GM21515 (cell line): ENCODE data around the gene CYP11A1.

ENCODE experiments used
- ATAC-seq: cut with Tn5 transposase; IDR thresholded peaks from one replicate; pipeline ENCODE4 v1.9.1; 2021; ENCODE audit not compliant: unreplicated experiment

Gene CYP11A1

DNA sequence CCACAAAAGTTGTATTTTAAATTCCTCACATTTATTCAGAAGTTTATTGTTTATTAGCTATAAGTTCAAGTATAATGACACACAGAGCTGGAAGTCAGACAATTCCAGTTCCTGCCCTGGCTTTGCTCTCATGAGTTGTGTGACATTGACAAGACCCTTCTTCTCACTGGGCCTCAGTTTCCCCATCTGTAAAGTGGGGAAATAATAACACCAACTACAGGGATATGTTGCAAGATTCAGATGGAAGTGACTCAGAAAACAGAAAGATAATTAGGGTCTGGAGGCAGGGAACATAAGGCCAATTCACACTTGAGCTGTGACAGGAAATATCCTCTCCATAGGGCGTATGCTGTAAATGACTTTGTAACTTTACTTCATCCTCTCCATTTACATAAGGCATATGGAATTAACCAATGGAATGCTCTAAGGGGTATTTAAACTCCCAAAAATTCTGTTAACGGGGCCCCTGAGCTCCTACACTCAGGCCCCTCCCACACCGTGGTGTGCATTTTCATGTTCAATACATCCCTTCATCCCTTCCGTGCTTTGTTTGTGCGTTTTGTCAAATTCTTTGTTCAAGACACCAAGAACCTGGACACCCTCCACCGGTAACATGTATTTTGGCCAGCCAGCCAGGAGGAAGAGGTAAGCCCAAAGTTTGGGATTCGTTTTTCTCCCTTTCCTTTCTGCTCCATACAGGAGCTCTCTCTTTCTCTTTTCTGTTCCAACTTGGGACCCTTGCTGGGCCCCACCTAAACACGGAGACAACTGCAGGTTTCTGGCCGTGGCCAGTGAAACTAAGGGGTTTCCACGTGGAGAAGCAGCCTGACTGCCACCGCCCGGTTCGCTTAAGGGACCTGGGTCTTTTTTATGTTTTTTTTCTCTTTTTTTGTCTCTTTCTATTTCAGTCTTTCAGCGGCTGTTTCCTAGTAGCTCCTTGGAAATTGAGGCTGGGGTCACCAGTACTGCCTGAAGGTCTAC lies 16.9 kb downstream of the CYP11A1 start:
- ATAC-seq: no peak

DNA sequence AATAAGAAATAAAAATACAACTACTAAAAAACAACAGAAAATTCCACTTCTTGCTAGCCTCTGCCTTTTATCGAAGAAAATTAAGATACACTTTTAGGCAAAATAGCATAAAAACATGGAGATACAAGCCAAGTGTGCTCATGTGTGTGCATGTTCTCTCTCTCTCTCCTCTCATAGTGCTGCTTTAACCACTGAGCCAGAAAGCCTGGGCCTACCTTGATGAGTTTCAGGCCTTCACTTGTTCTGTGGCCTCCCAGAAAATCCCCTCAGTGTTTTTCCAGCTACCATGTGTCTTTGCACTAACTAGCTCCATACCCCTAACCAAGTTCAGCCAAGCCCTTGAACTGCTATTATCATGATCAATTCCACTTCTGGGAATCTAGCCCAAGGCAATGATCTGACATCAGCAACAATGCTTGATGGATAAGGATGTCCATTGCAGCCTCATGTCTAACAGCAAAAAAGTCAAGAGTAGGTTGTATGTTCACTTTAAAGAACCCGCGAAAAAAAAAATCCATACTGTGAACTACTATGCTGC lies 18.1 kb downstream of the CYP11A1 start:
- ATAC-seq: no peak

DNA sequence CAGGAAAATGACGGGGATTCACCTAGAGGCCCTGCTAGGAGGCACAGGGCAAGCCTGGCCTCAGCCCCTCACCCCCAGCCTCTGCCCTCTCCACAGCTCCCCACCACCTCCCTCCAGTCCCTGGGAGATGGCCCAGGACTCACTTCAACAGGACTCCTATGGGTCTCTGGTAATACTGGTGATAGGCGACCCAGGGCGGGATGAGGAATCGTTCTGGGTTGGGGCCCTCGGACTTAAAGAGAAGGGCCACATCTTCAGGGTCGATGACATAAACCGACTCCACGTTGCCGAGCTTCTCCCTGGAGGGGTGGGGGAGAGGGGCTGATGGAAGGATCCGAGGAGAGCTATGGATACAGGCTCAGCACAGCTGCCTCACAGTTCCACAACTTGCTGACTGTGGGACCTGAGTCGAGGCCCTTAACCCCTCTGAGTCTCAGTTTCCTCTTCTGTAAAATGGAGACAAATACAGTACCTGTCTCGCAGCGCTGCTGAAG lies 19.6 kb downstream of the CYP11A1 start:
- no peak for ATAC-seq

DNA sequence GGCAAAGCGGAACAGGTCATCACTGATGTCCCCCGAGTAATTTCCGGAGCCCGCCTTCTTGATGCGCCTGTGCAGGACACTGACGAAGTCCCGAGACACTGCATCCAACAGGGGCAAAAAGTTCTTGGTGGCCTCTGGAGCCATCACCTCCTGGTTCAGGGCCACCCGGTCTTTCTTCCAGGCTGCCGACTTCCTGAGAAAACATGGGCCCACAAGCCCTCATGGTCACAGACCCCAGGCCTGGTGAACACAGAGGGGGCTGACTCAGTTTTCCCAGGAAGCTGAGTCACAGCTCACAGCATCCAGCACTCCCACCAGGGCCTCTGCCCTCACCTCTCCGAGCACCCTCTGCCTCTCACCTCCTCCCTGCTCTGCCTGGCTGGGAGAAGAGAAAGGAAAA lies 22.4 kb downstream of the CYP11A1 start:
- ATAC-seq: no peak

DNA sequence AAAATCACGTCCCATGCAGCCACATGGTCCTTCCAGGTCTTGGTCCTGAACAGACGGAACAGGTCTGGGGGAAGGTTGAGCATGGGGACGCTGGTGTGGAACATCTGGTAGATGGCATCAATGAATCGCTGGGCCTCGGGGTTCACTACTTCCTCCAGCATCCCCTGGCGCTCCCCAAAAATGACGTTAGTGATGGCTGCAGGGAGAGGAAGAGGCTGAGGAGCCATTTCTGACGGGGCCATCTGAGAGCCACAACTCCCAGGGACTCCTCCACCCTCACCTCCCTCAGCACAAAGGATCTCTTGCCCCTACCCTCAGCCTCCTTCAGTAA lies 23.7 kb downstream of the CYP11A1 start:
- no peak for ATAC-seq

DNA sequence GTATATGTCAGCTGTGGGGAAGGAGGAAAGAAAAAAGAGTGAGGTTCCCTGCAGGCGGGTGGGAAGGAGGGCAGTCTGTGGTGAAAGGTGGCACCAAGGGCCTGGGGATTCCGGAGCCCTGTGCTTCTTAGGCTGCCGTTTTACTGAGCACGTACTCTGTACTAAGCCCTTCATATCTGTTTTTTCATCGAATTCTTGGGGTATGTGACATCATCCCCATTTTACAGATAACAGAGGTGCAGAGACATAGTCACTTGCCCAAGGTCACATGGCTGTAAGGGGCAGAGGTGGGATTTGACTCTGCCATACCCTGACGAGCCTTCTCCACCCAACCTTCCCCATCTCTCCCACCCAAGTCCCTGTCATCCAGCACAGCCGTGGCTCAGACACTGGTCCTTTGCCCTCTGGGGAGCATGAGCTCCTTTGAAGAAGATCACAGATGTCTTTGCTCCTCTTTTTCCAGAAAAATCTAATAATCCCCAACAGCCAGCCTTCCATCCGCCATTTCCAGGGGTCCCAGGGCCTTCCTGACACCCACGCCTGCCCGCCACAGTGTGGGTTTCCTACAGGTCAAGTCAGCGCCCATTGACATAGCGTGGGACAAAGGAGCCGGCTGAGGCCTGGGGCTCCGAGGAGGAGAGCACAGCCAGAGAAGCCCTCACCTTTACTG lies 24.2 kb downstream of the CYP11A1 start:
- ATAC-seq: no peak

DNA sequence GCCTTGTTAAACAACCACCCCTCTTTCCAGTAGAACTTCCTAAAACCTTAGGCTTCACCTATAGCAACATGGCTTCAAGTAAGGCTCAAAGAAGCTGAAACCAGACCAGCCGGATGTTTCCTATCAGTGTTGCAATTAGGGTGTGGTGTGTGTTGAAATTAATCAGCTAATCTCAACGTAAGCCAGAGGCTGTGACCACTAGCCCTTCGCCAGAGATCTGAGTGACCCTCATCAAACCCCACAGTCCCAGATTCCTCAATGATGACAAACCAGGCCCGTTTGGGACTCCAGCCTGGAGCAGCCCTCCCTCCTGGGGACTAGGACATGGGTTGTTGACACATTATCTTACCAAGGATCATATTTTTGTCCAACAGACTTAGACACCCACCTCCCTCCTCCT lies 27.3 kb downstream of the CYP11A1 start:
- no peak for ATAC-seq

DNA sequence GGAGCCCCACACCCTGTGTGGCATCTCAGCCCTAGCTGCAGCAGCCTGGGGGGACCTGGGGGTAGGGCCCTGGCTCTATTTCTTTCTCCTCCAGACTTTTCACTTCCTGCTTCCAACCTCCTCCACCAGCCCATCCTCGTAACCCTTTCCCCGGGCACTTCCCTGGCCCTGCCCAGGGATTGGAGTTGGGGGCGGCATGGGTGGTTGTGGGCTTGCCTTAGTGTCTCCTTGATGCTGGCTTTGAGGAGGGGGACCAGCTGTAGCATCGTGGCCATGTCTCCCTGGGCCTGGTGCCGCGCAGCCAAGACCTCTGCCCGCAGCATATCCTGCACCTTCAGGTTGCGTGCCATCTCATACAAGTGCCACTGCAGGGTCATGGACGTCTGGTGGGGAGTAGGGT lies 28.1 kb downstream of the CYP11A1 start:
- ATAC-seq: no peak

DNA sequence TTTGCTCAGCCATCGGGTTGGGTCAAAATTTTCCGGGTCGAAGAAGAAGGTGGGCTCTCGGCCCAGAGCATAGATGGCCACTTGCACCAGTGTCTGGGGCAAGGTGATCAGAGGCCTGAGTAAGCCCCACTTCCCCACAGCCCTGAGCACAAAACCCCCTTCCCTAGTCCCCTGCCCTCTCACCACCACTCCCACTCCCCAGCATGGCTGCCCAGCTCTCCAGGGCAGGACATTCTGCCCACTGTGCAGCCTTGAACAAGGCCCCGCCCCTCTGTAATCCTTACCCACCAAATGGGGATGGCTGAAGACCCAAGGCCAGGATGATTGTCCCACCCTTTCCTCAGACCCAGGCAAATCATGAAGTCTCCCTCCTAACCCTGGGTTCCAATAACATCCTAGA lies 28.8 kb downstream of the CYP11A1 start:
- ATAC-seq: no peak

DNA sequence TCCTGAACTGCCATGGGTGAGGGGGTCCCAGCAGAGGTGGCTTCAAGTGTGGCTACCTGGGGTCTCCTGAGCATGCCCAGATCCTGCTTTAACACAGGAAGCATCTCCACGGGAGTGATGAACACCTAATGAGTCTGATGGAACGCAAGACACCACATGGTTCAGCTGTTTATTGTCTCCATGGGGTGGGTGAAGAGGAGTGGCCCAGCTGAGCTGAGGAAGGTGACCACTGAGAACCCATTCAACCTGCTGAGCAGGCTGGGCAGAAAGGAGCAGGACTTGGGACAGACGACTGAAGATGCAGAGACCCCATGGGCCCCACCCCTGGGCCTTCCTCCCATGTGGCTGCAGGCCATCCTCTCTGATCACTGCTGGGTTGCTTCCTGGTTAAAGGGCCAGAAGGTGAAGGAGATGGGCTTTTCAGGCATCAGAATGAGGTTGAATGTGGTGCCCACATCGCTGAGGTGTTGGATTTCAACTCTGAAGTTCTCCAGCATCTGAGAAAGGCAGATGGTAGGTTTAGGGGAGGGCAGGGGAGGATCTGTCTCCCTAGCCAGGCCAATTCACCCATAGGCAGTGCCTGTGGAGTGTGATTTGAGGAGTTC lies 29.7 kb downstream of the CYP11A1 start:
- no peak for ATAC-seq

DNA sequence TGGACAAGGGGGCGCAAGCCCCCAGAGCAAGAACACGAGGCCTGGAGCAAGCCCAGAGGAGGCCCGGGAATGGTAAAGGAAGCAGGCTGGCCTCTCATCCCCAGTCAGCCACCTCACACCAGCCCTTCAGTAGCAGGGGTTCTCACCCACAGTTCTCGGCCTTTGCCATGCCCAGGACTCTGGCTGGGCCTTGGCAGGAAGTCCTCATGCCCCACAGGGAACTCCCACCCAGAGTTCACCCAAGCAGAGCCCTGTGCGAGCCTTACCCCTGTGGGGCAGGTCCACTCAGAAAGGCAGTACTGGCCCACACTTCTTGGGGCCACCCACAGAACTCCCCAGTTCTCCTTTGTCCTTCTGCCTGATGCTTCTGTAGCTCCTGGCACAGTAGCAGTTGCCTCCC lies 30.3 kb downstream of the CYP11A1 start:
- no peak for ATAC-seq

DNA sequence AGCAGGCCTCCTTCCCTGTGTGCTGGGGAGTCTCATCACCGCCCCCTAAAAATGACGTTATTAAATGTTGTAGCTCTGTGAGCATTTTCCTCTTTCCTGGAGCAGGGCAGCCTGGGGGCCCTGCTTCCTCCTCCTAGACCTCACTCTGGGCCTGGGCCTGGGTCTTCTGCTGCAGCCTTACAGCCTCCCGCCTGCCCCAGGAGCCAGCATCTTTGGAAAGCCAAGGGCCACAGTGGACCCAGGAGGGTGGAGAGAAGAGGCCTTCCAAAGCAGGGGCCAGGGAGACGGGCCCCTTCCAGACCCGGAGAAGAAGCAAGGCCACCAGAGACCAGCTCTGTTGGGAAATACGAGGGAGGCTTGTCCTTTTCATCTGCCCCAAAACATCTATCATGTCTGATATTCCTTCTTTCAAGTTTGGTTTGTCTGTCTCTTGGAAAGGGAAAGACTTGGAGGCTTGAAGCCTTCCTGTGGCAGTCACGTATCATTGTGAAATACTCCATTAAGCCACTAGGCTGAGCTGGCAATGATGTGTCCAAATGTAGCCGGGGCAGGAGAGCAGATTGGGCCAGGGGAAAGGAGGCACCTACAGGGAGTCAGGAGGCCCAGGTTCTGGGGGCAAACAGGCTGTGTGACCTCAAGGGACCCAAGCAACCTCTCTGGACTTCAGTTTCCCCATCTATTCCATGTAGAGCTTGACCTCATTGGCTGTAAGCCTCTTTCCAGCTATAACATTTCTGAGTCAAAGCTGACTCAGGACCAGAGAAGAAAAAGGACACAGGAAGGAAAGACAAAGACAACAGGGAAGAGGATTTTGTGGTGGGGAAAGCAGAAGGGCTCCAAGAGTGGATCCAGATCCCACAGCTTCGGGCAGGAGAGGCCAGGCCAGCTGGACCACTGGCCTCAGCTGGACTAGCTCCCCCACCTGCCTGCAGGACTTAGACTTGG lies 31.1 kb downstream of the CYP11A1 start:
- no peak for ATAC-seq

DNA sequence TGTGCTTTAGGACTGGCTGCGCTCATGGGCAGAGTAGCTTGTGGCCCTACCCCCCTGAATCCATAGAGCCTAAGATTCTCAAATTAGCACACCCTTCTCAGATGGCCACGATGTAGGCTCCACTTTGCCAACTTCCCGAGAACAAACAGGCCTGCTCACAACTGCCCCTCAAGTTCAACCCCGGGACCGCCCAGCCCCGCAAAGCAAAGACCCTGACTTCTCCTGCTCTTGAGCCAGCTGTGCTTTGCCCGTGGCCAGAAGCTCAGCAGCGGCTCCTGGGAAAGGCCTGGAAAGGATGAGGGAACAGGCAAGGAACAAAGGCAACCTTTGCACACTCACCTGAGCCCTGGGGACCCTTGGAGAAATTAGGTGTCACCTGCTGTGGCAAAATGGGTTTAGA lies 32.0 kb downstream of the CYP11A1 start:
- no peak for ATAC-seq

DNA sequence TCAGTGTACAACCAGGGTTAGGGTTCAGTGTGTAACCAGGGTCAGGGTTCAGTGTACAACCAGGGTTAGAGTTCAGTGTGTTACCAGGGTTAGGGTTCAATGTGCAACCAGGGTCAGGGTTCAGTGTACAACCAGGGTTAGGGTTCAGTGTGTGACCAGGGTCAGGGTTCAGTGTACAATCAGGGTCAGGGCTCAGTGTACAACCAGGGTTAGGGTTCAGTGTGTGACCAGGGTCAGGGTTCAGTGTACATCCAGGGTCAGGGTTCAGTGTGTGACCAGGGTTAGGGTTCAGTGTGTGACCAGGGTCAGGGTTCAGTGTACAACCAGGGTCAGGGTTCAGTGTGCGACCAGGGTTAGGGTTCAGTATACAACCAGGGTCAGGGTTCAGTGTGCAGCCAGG lies 33.3 kb downstream of the CYP11A1 start:
- ATAC-seq: no peak

DNA sequence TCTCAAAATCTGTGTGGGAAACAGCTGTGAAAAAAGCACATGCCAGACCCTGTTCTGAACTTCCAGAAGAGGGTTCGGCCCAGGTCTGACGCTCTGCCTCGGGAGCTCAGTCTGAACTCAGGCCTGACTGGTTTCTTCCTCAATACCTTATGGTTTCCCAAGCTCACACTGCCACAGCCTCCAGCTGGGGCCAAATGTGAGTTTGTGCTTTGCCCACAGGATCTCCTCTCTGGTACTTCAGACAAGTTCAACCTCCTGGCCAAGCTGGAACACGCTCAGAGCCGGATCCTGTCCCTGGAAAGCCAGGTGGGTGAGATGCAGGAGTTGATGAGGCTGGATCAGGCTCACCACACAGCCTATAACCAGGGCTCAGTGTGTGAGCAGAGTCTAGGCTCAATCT lies 33.8 kb downstream of the CYP11A1 start:
- no peak for ATAC-seq

DNA sequence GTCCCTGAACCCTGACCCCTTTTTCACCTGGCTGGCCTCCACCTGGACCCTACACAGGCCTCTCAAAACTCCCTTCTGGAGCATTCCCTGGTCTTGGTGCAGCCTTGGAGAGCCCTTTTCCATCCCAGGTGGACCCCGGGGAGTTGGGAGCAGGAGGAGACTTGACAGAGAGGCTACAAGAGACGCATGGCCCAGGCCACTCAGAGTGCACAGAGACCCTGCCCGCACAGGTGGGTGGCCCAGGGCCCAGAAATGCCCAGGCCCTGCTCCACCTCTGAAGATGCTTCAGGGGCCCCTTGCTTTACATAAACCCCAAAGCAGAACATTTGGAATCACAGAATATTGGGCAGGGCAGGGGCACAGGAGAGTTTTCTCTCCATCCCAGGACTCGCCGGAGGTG lies 34.4 kb downstream of the CYP11A1 start:
- no peak for ATAC-seq

DNA sequence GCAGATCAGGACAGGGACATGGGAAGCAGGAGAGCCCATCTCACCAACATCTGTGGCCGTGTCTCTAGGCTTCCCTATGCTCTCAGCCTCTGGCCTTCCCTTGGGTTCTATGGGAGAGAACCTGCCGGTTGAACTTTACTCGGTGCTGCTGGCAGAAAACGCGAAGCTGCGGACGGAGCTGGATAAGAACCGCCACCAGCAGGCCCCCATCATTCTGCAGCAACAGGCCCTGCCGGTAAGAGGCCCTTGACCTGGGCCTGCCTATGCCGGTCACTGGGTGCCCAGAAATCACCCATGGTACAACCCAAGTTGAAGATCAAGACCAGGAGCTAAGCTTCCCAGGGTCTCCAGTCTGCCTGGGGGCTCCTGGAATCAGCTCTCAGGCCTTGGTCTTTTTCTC lies 34.8 kb downstream of the CYP11A1 start:
- no peak for ATAC-seq

DNA sequence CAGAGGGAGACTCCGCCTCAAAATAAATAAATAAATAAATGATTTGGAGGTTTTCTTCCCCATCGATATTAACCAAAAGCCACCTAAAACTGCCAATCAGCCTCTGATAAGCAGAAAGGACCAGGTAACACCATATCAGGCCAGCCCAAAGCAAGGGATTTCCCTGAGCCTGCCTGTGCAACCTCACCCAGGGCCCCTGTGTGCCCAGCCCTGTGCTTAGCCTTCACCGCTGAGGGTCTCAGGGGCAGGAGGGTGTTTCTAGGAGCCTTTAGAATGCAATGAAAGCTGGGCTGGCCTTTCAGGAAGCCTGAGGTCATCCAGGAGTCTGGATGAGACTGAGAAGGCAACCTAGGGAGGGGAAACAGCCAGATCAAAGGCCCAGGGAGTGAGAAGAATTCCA lies 35.4 kb downstream of the CYP11A1 start:
- no peak for ATAC-seq

DNA sequence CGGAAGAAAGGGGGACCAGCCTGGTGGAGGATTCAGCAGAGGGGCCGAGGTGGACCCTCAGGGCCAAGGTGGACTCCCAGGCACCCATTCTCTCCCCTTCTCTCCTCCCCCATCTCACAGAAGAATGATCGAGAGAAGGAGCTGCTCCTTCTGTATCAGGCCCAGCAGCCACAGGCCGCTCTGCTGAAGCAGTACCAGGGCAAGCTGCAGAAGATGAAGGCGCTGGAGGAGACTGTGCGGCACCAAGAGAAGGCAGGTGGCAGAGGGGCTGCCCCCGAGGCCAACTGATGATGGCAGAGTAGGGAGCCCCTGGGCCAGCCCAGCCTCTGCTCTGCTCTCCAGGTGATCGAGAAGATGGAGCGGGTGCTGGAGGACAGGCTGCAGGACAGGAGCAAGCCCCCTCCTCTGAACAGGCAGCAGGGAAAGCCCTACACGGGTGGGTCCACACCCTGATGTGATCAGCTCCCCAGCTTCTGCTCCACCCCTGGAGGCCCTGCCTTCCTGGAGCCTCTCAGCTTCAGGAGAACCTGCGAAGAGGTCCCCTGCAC lies 36.5 kb downstream of the CYP11A1 start:
- no peak for ATAC-seq

DNA sequence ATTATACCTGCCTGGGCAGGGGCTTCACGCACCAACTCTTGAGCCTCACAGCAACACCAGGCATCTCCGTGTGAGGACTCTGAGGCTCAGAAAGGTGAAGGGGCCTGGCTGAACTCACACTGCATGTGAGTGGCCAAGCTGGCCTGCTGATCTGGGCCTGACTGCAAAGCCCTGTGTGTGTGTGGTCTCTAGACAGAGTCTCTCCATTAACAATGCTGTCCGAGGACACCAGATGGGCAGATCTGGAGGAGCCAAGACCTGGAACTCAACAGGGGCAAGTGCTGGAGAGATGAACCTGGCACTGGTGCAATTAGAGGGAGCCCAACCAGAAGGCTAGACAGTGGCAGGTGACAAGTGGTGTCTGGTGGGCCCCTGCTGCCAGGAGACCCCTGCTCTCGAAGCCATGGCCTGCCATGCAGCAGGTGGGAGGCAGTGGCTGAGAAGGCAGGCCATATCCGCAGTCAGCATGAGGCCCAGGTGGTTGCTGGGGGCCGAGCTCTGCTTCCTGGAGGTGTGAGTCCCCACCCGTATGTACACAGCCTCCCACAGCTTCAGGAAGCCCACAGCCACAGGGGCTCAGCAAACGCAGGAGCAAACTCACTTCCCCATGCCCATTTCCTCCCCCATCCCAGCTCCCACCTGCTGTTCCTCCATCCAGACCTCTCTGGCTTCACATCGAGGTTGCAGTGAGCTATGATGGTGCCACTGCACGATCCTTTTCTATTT lies 39.0 kb downstream of the CYP11A1 start:
- no peak for ATAC-seq
